ENCODE measurements around the gene NIN.
"Not testable (repeated sequence)": the region's sequence is repeated elsewhere in the genome, so short reads cannot be mapped to it uniquely, and the experiment has no call there.

NIN gene

DNA sequence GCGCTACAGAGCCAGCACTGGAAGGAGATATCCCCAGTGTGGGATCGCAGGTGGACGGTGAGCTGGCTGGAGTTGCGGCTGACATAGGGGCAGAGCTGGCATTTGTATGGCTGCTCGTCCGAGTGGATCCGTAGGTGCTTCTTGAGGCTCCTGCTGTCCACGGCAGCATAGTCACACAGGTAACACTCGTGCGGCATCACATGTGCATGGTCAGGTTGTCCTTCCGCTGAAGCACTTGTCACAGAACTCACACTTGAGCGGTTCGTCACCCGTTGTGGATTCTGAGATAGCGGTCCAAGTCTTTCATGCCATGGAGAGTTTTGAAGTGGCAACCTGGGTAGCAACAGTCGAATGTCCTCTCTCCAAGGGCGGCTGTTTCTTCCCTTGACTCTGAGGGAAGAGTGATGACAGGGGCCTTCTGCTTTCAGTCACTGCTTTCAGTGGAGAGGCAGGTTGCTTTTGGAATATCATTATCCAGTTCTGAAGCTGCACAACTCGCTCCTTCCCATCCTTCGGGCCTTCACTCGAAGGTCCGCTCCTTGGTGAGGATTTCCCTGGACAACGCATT is 125.9 kb downstream of the NIN start:
- H3K9me3 ChIP-seq: no peaks in the 10 kb centered on the region

DNA sequence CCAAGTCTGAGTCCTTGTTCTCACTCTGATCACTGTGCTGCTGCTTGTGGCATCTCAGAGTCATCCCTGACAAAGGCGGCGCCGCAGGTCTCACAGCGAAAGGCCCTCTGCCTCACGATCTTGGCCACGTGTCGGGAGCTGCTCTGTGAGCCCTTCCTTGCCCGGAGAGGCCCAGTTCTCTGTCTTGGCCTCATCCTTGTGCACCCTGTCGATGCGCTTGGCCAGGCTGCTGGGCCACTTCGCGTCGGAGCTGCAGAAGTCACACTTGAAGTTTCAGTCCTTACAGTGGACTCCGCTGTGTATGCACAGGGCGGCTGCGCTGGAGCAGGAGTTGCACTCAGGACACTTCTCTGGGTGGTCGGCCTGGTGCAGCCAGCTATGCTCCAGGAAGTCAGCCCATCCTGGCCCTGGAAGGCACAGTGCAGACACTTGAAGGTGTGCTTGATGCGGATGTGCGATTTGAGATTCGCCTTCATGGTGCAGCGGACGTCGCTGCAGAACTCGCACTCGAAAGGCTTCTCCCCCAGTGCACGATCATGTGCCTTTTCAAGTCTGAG is 126.4 kb downstream of the NIN start:
- TF ChIP-seq, protein P1, sequence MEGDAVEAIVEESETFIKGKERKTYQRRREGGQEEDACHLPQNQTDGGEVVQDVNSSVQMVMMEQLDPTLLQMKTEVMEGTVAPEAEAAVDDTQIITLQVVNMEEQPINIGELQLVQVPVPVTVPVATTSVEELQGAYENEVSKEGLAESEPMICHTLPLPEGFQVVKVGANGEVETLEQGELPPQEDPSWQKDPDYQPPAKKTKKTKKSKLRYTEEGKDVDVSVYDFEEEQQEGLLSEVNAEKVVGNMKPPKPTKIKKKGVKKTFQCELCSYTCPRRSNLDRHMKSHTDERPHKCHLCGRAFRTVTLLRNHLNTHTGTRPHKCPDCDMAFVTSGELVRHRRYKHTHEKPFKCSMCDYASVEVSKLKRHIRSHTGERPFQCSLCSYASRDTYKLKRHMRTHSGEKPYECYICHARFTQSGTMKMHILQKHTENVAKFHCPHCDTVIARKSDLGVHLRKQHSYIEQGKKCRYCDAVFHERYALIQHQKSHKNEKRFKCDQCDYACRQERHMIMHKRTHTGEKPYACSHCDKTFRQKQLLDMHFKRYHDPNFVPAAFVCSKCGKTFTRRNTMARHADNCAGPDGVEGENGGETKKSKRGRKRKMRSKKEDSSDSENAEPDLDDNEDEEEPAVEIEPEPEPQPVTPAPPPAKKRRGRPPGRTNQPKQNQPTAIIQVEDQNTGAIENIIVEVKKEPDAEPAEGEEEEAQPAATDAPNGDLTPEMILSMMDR (IDR thresholded peaks at IDR 0.05): no peak
- Histone ChIP-seq H3K9me3 (no peaks in the 10 kb centered on the region), H3K4me3 (ENCODE audit: low read depth in 1 of 2, low read length in 1 of 2) (no peak overlapping the region), H3K27ac (no peak overlapping the region), H3K4me1 (ENCODE audit: control insufficient read depth in 1 of 2, insufficient read depth in 1 of 2, low read depth in 1 of 2, low read length in 1 of 2) (no peaks in the 10 kb centered on the region), H3K36me3 (no peaks in the 10 kb centered on the region), H3K27me3 (no peaks in the 10 kb centered on the region)

More for the DNA sequence above, 125.9 kb downstream of the NIN start:
- TF ChIP-seq, protein P1 (IDR thresholded peaks at IDR 0.05): no peak
- no peak overlapping the region for H3K27ac ChIP-seq
- no peaks in the 10 kb centered on the region for H3K36me3 ChIP-seq
- H3K4me1 ChIP-seq (ENCODE audit: control insufficient read depth in 1 of 2, insufficient read depth in 1 of 2, low read depth in 1 of 2, low read length in 1 of 2): no peaks in the 10 kb centered on the region
- H3K27me3 ChIP-seq: no peaks in the 10 kb centered on the region
- H3K4me3 ChIP-seq (ENCODE audit: low read depth in 1 of 2, low read length in 1 of 2): no peak overlapping the region

DNA sequence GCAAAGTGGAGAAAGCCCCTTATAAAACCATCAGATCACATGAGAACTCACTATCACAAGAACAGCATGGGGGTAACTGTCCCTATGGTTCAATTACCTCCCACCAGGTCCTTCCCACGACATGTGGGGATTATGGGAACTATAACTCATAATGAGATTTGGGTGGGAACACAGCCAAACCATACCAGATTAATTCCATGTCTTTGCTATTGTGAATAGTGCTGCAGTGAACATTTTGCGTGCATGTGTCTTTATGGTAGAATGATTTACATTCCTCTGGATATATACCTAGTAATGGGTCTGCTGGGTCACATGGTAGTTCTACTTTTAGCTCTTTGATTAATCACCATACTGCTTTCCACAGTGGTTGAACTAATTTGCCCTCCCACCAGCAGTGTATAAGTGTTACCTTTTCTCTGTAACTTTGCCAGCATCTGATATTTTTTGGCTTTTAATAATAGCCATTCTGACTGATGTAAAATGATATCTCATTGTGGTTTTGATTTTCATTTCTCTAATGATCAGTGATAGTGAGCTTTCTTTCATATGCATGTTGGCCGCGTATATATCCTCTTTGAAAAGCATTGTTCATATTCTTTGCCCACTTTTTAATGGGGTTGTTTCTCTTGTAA is 133.2 kb downstream of the NIN start:
- H3K9me3 ChIP-seq: no peaks in the 10 kb centered on the region
- H3K27me3 ChIP-seq: no peaks in the 10 kb centered on the region
- no peak overlapping the region for H3K4me3 ChIP-seq (ENCODE audit: low read depth in 1 of 2, low read length in 1 of 2)
- no peaks in the 10 kb centered on the region for H3K4me1 ChIP-seq (ENCODE audit: control insufficient read depth in 1 of 2, insufficient read depth in 1 of 2, low read depth in 1 of 2, low read length in 1 of 2)
- TF ChIP-seq, protein P1 (IDR thresholded peaks at IDR 0.05): no peak
- H3K36me3 ChIP-seq: no peaks in the 10 kb centered on the region
- no peak overlapping the region for H3K27ac ChIP-seq

DNA sequence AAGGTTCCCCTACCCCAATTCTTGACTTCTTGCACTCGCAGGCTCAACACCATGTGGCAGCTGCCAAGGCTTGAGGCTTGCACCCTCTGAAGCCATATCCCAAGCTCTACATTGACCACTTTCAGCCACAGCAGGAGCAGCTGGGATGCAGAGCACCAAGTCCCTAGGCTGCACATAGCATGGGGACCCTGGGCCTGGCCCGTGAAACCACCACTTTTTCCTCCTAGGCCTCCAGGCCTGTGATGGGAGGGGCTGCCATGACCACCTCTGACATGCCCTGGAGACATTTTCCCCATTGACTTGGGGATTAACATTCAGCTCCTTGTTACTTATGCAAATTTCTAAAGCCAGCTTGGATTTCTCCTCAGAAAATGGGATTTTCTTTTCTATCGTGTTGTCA is 136.7 kb downstream of the NIN start:
- not testable (repeated sequence) for H3K9me3 ChIP-seq; H3K4me3 ChIP-seq (ENCODE audit: low read depth in 1 of 2, low read length in 1 of 2); H3K27ac ChIP-seq; H3K27me3 ChIP-seq; H3K4me1 ChIP-seq (ENCODE audit: control insufficient read depth in 1 of 2, insufficient read depth in 1 of 2, low read depth in 1 of 2, low read length in 1 of 2); H3K36me3 ChIP-seq

DNA sequence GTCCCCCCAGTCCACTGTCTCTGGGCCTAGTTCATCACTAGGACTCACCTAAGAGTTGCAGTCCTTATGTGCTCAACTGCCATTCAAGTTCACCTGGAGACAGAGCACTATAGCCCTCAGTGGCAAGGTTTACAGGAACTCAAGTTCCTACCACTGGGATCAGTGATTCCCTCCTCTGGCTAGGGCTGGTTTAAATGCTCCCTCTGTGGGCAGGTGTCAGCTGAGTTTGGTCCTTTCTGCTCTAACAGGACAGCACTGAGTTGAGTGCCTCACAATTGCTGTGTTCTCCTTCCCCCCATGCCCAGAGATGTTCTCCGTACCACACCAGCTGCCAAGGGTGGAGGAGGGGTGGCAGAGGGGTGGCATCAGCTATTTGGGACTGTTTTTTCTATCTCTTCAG is 142.1 kb downstream of the NIN start:
- no peaks in the 10 kb centered on the region for H3K36me3 ChIP-seq
- H3K27ac ChIP-seq: no peak overlapping the region
- H3K9me3 ChIP-seq: no peaks in the 10 kb centered on the region
- H3K4me1 ChIP-seq (ENCODE audit: control insufficient read depth in 1 of 2, insufficient read depth in 1 of 2, low read depth in 1 of 2, low read length in 1 of 2): no peaks in the 10 kb centered on the region
- H3K27me3 ChIP-seq: no peaks in the 10 kb centered on the region
- TF ChIP-seq, protein P1 (IDR thresholded peaks at IDR 0.05): no peak
- H3K4me3 ChIP-seq (ENCODE audit: low read depth in 1 of 2, low read length in 1 of 2): no peak overlapping the region

DNA sequence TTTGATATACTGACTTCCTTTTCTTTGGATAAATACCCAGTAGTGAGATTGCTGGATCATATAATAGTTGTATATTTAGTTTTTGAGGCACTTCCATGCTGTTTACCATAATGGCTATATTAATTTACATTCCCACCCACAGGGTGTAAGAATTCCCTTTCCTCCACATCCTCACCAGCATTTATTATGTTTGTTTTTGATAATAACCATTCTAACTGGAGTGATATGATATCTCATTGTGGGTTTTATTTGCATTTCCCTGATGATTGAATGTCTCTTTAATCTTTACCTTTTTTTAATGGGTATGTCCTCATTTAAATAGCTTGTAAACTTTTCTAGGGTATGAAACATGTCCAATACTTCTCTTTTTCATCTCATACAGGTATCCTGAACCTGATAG is 151.3 kb downstream of the NIN start:
- TF ChIP-seq, protein P1 (IDR thresholded peaks at IDR 0.05): no peak
- Histone ChIP-seq H3K4me1 (ENCODE audit: control insufficient read depth in 1 of 2, insufficient read depth in 1 of 2, low read depth in 1 of 2, low read length in 1 of 2) (peaks cover 0 to 10% of the 10 kb centered on the region in 2 experiments), H3K4me3 (ENCODE audit: low read depth in 1 of 2, low read length in 1 of 2) (no peak overlapping the region), H3K36me3 (no peaks in the 10 kb centered on the region), H3K27me3 (no peaks in the 10 kb centered on the region), H3K9me3 (no peaks in the 10 kb centered on the region), H3K27ac (no peak overlapping the region)
